HEK293 (cell line): Measurements from ENCODE around the gene XYLB.

Experiments used
- CTCF ChIA-PET: fragments of 350-600 bp; formaldehyde crosslinking; extraction: SDS; loops from one replicate; lab custom pipeline; 2021; ENCODE audit warnings: antibody characterized with exemption; lab: Yijun Ruan, JAX
- POLR2A ChIA-PET: fragments of 300-600 bp; formaldehyde crosslinking; extraction: SDS; loops from one replicate; lab custom pipeline; 2020; ENCODE audit warnings: antibody characterized with exemption, inconsistent platforms; lab: Yijun Ruan, JAX
- H3K27ac ChIP-seq: fragments of 200-500 bp; sonication (Bioruptor generic); 2 replicates; pipeline ENCODE4 v1.5.1; 2014; ENCODE audit warnings: low read depth, low read length, control low read depth, inconsistent platforms; ENCODE audit errors: extremely low read depth
- H3K36me3 ChIP-seq, 2 experiments: fragments of 200-500 bp in 1 of 2; sonication (Bioruptor generic) in 1 of 2; 1 replicate in 1 of 2; 2 replicates in 1 of 2; pipeline ENCODE4 v1.5.1; 2014 to 2017; ENCODE audit warnings: inconsistent platforms in 2 of 2, low read length in 2 of 2; ENCODE audit not compliant: control insufficient read depth in 2 of 2, insufficient read depth in 1 of 2
- H3K4me1 ChIP-seq: fragments of 200-500 bp; sonication (Bioruptor generic); 2 replicates; pipeline ENCODE4 v1.5.1; 2014; ENCODE audit warnings: mild to moderate bottlenecking, low read length, inconsistent platforms; ENCODE audit not compliant: control insufficient read depth, insufficient read depth
- H3K4me3 ChIP-seq: 2 replicates; pipeline ENCODE4 v1.5.1; 2011; ENCODE audit warnings: low read depth, mild to moderate bottlenecking, control low read depth, low read length, moderate library complexity
- H3K9me3 ChIP-seq: fragments of 200-500 bp; sonication (Bioruptor generic); 2 replicates; pipeline ENCODE4 v1.5.1; 2014; ENCODE audit warnings: low read depth, low read length, inconsistent platforms; ENCODE audit not compliant: control insufficient read depth, insufficient read depth
- OSR2 ChIP-seq: fragments of 450-650 bp; formaldehyde crosslinking; IDR thresholded peaks from 2 replicates; pipeline ENCODE4 v1.5.1; 2016; ENCODE audit warnings: missing biosample characterization, missing genetic modification characterization
- WT1 ChIP-seq: fragments of 450-650 bp; formaldehyde crosslinking; IDR thresholded peaks from 2 replicates; pipeline ENCODE4 v1.5.1; 2016; ENCODE audit warnings: missing biosample characterization, missing genetic modification characterization
- ZFHX2 ChIP-seq: fragments of 450-650 bp; formaldehyde crosslinking; conservative IDR thresholded peaks from 2 replicates; pipeline ENCODE4 v1.5.1; 2016; ENCODE audit warnings: missing biosample characterization, missing genetic modification characterization
- ZNF114 ChIP-seq: fragments of 450-650 bp; formaldehyde crosslinking; IDR thresholded peaks from 2 replicates; pipeline ENCODE4 v1.5.0; 2017; ENCODE audit warnings: missing biosample characterization, missing genetic modification characterization
- ZNF529 ChIP-seq: fragments of 450-650 bp; formaldehyde crosslinking; IDR thresholded peaks from 2 replicates; pipeline ENCODE4 v1.5.1; 2017; ENCODE audit warnings: missing genetic modification characterization, missing biosample characterization; ENCODE audit not compliant: insufficient replicate concordance
- ZNF549 ChIP-seq: fragments of 450-650 bp; IDR thresholded peaks from 2 replicates; pipeline ENCODE4 v1.5.1; 2018; ENCODE audit warnings: missing biosample characterization, missing genetic modification characterization, mild to moderate bottlenecking, inconsistent platforms, moderate library complexity
- ZNF707 ChIP-seq: fragments of 450-650 bp; formaldehyde crosslinking; IDR thresholded peaks from 2 replicates; pipeline ENCODE4 v1.5.1; 2016; ENCODE audit warnings: missing biosample characterization, missing genetic modification characterization
- ZNF76 ChIP-seq: fragments of 450-650 bp; formaldehyde crosslinking; IDR thresholded peaks from 2 replicates; pipeline ENCODE4; 2016; ENCODE audit warnings: low read depth, missing biosample characterization, missing genetic modification characterization, borderline replicate concordance
- TF ChIP-seq, protein P1 (sequence below): fragments of 450-650 bp; formaldehyde crosslinking; IDR thresholded peaks from 2 replicates; pipeline ENCODE4 v1.5.1; 2017; ENCODE audit warnings: missing biosample characterization, missing genetic modification characterization
- TF ChIP-seq, protein P2 (sequence below): fragments of 450-650 bp; formaldehyde crosslinking; IDR thresholded peaks from 2 replicates; pipeline ENCODE4 v1.5.1; 2016; ENCODE audit warnings: missing biosample characterization, missing genetic modification characterization
- TF ChIP-seq, protein P3 (sequence below): fragments of 450-650 bp; formaldehyde crosslinking; IDR thresholded peaks from 2 replicates; pipeline ENCODE4 v1.5.1; 2017; ENCODE audit warnings: missing biosample characterization, mild to moderate bottlenecking, missing genetic modification characterization, moderate library complexity
- TF ChIP-seq, protein P4 (sequence below): fragments of 450-650 bp; formaldehyde crosslinking; IDR thresholded peaks from 2 replicates; pipeline ENCODE4 v1.5.1; 2016; ENCODE audit warnings: missing biosample characterization, missing genetic modification characterization
- TF ChIP-seq, protein P5 (sequence below): fragments of 450-650 bp; formaldehyde crosslinking; IDR thresholded peaks from 2 replicates; pipeline ENCODE4 v1.5.1; 2016; ENCODE audit warnings: missing biosample characterization, missing genetic modification characterization, low read depth
- TF ChIP-seq, protein P6 (sequence below): fragments of 450-650 bp; formaldehyde crosslinking; optimal IDR thresholded peaks from 2 replicates; pipeline ENCODE3; 2016; ENCODE audit warnings: missing biosample characterization, mild to moderate bottlenecking, missing genetic modification characterization
- TF ChIP-seq, protein P7 (sequence below): fragments of 450-650 bp; formaldehyde crosslinking; IDR thresholded peaks from 2 replicates; pipeline ENCODE4 v1.5.1; 2017; ENCODE audit warnings: missing biosample characterization, missing genetic modification characterization

The XYLB gene

DNA sequence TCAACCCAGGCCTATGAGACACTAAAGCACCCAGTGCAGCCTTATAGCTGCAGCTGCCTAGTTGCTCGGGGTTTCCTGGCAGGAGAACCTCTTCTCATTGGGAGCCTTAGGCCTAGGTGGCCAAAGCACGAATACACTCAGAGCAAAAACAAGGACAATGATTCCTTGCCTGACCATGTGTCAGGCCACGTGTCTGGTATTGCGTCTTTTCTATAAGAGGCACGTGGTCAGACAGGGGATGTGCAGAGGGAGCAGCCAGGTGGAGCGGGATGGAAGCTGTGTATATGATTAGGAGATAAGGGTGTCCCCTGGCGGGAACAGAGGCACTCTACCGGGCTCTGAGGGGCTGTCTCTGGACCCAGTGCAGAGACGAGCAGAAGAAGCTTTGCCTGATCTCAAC is 38.1 kb upstream of the XYLB start:
- CTCF ChIA-PET: interaction anchor here (0.6 kb wide), 1 partner anchor 10 kb away, joined by 3 read pairs; no protein-coding TSS in a partner anchor
- H3K9me3 ChIP-seq: no peaks in the 10 kb centered on the region
- no peaks in the 10 kb centered on the region for H3K36me3 ChIP-seq
- H3K4me3 ChIP-seq: no peak overlapping the region
- POLR2A ChIA-PET: no interaction called here
- TF ChIP-seq, protein P1, sequence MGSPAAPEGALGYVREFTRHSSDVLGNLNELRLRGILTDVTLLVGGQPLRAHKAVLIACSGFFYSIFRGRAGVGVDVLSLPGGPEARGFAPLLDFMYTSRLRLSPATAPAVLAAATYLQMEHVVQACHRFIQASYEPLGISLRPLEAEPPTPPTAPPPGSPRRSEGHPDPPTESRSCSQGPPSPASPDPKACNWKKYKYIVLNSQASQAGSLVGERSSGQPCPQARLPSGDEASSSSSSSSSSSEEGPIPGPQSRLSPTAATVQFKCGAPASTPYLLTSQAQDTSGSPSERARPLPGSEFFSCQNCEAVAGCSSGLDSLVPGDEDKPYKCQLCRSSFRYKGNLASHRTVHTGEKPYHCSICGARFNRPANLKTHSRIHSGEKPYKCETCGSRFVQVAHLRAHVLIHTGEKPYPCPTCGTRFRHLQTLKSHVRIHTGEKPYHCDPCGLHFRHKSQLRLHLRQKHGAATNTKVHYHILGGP (tag by site-specific recombination): no peak
- H3K4me1 ChIP-seq: no peaks in the 10 kb centered on the region
- H3K27ac ChIP-seq: no peak overlapping the region

DNA sequence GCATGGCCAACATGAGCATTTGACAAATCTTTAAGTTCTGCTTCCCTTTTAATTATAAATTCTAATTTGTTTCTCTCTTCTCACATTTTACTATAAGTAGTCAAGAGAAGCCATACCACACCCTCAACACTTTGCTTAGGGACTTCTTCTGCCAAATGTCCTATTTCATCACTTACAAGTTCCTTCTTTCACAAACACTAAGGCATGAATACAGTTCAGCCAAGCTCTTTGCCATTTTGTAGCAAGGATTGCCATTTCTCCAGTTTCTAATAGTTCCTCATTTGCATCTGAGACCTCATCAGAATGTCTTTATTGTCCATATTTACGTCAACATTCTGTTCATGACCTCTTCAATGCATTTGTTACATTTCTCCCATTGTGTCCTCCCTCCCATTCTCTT is 35.1 kb upstream of the XYLB start:
- TF ChIP-seq ZNF76 (tag by site-specific recombination) (no peak), ZNF529 (no peak)
- Histone ChIP-seq H3K27ac (no peak overlapping the region), H3K9me3 (no peaks in the 10 kb centered on the region), H3K36me3 (no peaks in the 10 kb centered on the region), H3K4me1 (no peaks in the 10 kb centered on the region), H3K4me3 (no peak overlapping the region)
- ChIA-PET POLR2A (no interaction called here), CTCF (no interaction called here)

DNA sequence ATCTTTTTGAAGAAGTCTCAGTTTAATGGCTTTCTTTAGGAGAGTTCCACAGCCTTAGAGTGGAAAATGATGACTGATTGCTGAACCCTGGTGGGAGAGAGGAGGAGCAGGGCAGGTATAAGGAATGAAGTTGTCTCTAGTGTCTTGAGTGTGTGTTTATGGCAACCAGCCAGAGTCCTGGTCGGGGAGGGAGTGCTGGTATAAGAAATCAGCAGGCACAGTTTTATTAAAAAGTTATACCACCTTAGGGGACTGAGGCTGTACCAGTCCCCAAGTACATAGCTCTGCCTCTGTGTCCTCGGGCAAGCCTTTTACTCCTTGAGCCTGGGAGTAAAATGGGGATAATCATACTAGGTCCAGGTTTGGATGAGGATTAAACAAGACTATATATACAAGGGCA is 34.6 kb upstream of the XYLB start:
- ChIA-PET POLR2A (no interaction called here), CTCF (no interaction called here)
- Histone ChIP-seq H3K27ac (no peak overlapping the region), H3K9me3 (no peaks in the 10 kb centered on the region), H3K4me3 (no peak overlapping the region), H3K4me1 (no peaks in the 10 kb centered on the region), H3K36me3 (no peaks in the 10 kb centered on the region)
- TF ChIP-seq, protein P2, sequence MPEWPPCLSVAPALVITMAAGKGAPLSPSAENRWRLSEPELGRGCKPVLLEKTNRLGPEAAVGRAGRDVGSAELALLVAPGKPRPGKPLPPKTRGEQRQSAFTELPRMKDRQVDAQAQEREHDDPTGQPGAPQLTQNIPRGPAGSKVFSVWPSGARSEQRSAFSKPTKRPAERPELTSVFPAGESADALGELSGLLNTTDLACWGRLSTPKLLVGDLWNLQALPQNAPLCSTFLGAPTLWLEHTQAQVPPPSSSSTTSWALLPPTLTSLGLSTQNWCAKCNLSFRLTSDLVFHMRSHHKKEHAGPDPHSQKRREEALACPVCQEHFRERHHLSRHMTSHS (tag by site-specific recombination): no peak
- TF ChIP-seq, protein P3, sequence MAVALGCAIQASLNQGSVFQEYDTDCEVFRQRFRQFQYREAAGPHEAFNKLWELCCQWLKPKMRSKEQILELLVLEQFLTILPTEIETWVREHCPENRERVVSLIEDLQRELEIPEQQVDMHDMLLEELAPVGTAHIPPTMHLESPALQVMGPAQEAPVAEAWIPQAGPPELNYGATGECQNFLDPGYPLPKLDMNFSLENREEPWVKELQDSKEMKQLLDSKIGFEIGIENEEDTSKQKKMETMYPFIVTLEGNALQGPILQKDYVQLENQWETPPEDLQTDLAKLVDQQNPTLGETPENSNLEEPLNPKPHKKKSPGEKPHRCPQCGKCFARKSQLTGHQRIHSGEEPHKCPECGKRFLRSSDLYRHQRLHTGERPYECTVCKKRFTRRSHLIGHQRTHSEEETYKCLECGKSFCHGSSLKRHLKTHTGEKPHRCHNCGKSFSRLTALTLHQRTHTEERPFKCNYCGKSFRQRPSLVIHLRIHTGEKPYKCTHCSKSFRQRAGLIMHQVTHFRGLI (tag by site-specific recombination): no peak
- TF ChIP-seq, protein P4, sequence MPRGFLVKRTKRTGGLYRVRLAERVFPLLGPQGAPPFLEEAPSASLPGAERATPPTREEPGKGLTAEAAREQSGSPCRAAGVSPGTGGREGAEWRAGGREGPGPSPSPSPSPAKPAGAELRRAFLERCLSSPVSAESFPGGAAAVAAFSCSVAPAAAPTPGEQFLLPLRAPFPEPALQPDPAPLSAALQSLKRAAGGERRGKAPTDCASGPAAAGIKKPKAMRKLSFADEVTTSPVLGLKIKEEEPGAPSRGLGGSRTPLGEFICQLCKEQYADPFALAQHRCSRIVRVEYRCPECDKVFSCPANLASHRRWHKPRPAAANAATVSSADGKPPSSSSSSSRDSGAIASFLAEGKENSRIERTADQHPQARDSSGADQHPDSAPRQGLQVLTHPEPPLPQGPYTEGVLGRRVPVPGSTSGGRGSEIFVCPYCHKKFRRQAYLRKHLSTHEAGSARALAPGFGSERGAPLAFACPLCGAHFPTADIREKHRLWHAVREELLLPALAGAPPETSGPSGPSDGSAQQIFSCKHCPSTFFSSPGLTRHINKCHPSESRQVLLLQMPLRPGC (tag by site-specific recombination): no peak
- TF ChIP-seq, protein P5, sequence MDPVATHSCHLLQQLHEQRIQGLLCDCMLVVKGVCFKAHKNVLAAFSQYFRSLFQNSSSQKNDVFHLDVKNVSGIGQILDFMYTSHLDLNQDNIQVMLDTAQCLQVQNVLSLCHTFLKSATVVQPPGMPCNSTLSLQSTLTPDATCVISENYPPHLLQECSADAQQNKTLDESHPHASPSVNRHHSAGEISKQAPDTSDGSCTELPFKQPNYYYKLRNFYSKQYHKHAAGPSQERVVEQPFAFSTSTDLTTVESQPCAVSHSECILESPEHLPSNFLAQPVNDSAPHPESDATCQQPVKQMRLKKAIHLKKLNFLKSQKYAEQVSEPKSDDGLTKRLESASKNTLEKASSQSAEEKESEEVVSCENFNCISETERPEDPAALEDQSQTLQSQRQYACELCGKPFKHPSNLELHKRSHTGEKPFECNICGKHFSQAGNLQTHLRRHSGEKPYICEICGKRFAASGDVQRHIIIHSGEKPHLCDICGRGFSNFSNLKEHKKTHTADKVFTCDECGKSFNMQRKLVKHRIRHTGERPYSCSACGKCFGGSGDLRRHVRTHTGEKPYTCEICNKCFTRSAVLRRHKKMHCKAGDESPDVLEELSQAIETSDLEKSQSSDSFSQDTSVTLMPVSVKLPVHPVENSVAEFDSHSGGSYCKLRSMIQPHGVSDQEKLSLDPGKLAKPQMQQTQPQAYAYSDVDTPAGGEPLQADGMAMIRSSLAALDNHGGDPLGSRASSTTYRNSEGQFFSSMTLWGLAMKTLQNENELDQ: no peak
- TF ChIP-seq ZNF114 (tag by site-specific recombination) (no peak), OSR2 (tag by site-specific recombination) (no peak), ZFHX2 (no peak)

DNA sequence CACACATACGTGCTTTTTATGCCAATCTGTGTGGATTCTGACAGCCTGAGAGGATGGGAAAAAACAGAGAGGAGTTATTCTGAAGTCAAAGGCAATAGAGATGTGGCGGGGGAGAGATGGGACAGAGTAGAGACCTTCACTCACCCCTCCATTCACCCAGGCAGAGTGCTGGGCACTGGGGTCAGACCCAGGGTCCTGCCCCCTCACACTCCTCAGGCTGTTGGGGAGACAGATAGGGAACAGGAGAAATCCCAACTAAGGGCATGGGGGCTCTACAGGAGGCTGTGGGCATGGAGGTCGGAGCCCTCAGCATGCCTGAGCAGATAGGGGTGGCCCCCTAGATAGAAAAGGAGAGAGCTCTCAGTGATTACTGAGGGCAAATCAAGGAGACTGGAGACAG is 34.2 kb upstream of the XYLB start:
- no peaks in the 10 kb centered on the region for H3K36me3 ChIP-seq
- H3K4me1 ChIP-seq: no peaks in the 10 kb centered on the region
- no peak overlapping the region for H3K4me3 ChIP-seq
- no peak overlapping the region for H3K27ac ChIP-seq
- H3K9me3 ChIP-seq: no peaks in the 10 kb centered on the region
- CTCF ChIA-PET: no interaction called here
- POLR2A ChIA-PET: no interaction called here
- TF ChIP-seq WT1 (no peak), ZNF549 (tag by site-specific recombination) (no peak), ZNF707 (tag by site-specific recombination) (no peak)
- TF ChIP-seq, protein P6, sequence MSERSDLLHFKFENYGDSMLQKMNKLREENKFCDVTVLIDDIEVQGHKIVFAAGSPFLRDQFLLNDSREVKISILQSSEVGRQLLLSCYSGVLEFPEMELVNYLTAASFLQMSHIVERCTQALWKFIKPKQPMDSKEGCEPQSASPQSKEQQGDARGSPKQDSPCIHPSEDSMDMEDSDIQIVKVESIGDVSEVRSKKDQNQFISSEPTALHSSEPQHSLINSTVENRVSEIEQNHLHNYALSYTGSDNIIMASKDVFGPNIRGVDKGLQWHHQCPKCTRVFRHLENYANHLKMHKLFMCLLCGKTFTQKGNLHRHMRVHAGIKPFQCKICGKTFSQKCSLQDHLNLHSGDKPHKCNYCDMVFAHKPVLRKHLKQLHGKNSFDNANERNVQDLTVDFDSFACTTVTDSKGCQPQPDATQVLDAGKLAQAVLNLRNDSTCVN: no peak
- TF ChIP-seq, protein P7, sequence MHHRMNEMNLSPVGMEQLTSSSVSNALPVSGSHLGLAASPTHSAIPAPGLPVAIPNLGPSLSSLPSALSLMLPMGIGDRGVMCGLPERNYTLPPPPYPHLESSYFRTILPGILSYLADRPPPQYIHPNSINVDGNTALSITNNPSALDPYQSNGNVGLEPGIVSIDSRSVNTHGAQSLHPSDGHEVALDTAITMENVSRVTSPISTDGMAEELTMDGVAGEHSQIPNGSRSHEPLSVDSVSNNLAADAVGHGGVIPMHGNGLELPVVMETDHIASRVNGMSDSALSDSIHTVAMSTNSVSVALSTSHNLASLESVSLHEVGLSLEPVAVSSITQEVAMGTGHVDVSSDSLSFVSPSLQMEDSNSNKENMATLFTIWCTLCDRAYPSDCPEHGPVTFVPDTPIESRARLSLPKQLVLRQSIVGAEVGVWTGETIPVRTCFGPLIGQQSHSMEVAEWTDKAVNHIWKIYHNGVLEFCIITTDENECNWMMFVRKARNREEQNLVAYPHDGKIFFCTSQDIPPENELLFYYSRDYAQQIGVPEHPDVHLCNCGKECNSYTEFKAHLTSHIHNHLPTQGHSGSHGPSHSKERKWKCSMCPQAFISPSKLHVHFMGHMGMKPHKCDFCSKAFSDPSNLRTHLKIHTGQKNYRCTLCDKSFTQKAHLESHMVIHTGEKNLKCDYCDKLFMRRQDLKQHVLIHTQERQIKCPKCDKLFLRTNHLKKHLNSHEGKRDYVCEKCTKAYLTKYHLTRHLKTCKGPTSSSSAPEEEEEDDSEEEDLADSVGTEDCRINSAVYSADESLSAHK (tag by site-specific recombination): no peak
